Neural progenitor cell (in vitro differentiated cells): Measurements from ENCODE around the gene CNGA2.

ENCODE experiments used
- CTCF ChIP-seq: fragments of 200-600 bp; sonication (generic); IDR thresholded peaks from 2 replicates; pipeline ENCODE4 v1.5.1; 2017; ENCODE audit warnings: antibody characterized with exemption, mild to moderate bottlenecking
- EZH2 ChIP-seq: fragments of 200-600 bp; sonication (generic); IDR thresholded peaks from 2 replicates; pipeline ENCODE4 v1.6.1; 2017; ENCODE audit warnings: antibody characterized with exemption, mild to moderate bottlenecking, moderate library complexity
- EZH2phosphoT487 ChIP-seq: fragments of 200-600 bp; sonication (generic); IDR thresholded peaks from 2 replicates; pipeline ENCODE4 v1.6.1; 2017; ENCODE audit warnings: antibody characterized with exemption

GRCh38 chrX:151714362-151714761 lies 20.2 kb upstream of the CNGA2 start:
- TF ChIP-seq CTCF (no peak), EZH2 (no peak), EZH2phosphoT487 (no peak)
